ENCODE data around the gene COL20A1. TPM values are rescaled to one million over a fixed set of nuclear protein-coding genes. Genes with fewer than 3 reads are reported as not detected.

COL20A1 gene
- total RNA-seq, 1 donor from 2014 or later: not detected

DNA sequence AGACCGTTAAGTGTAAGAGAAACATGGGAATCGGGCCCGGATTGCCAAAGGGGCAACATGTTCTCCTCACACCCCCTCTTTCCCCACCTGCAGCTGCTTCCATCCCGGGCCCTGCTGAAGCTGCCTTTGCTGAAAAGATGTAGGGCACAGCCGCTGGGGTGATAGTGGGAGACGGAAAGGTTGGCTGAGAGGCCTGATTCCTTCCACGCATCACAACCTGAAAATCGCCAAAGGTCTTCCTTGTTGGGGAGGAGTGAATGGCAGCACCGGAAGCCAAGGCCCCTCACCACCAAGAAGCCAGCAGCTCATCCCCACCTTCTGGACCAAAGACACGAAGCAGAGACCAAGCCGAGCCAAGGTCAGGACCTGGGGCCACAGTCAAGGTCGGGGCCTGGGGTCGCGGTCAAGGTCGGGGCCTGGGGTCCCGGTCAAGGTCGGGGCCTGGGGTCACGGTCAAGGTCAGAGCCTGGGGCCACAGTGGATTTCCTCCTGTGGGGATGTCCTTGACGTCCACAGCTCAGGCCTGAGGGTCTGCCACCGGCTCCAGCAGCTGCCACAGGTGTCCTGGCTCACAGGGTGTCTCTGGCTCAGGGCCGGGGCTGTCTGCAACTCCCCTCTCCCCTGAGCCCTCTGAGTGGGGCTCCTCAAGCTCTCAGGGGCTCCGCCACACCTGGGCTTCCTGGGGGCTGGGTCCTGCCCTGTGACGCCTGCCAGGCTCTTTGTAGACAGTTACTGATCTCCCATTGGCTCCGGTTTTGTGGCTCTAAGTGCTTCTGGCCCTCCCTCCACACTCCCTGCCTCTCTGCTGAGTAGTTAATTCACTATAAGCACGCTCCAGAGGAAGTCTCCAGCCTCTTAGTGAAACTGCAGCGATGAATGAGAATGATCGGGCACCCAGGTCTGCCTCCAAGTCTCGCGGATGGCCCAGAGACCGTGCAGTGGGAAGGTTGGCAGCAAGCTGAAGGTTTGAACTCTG is 73.7 kb downstream of the COL20A1 start:
- Histone ChIP-seq H3K36me3 (no peaks in the 10 kb centered on the region), H3K4me1 (no peaks in the 10 kb centered on the region), H3K9me3 (no peaks in the 10 kb centered on the region), H3K27ac (no peak overlapping the region), H3K4me3 (no peak overlapping the region), H3K27me3 (peaks cover 55% of the 10 kb centered on the region)
- no peak for DNase-seq
- no peak for TF ChIP-seq CTCF (IDR thresholded peaks at IDR 0.05)
- intact Hi-C loops (cut with DNase I): no loop called here
- no peak for ATAC-seq

- no peak for TF ChIP-seq CTCF (IDR thresholded peaks at IDR 0.05)
- no peak overlapping the region for H3K27ac ChIP-seq
- intact Hi-C loops (cut with DNase I): no loop called here
- no peaks in the 10 kb centered on the region for H3K9me3 ChIP-seq
- peaks cover 50% of the 10 kb centered on the region for H3K27me3 ChIP-seq
- H3K36me3 ChIP-seq: no peaks in the 10 kb centered on the region
- no peak for ATAC-seq
- H3K4me1 ChIP-seq: no peaks in the 10 kb centered on the region
- H3K4me3 ChIP-seq: no peak overlapping the region
- no peak for DNase-seq
These were observed 74.6 kb downstream of the COL20A1 start for GRCh38 chr20:63367446-63368055.

- DNase-seq (no peak), ATAC-seq (no peak)
- Histone ChIP-seq H3K9me3 (no peaks in the 10 kb centered on the region), H3K36me3 (no peaks in the 10 kb centered on the region), H3K4me3 (no peak overlapping the region), H3K4me1 (no peaks in the 10 kb centered on the region), H3K27ac (no peak overlapping the region), H3K27me3 (peaks cover 44% of the 10 kb centered on the region)
- intact Hi-C loops (cut with DNase I): no loop called here
- TF ChIP-seq CTCF (IDR thresholded peaks at IDR 0.05): no peak
These were observed 75.2 kb downstream of the COL20A1 start for GRCh38 chr20:63368151-63368550.

DNA sequence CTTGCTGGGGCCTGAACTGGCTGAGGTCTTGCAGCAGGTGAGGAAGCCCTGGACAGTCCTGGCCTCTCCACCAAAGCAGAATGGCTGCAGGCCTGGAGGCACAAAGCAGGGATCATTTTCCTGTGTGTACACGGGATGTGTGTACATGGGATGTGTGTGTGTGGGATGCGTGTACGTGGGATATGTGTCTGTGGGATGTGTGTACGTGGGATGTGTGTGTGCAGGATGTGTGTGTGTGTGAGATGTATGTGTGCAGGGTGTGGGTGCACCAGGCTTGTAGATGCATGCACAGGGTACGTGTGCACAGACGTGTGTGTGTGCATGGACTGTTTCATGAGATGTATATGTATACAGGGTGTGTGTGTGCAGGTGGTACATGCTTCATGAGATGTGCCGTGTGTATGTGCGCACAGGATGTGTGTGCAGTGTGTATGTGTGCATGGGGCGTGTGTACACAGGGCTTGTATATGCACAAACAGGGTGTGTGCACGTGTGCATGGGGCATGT is 76.1 kb downstream of the COL20A1 start:
- no peaks in the 10 kb centered on the region for H3K36me3 ChIP-seq
- H3K4me3 ChIP-seq: no peak overlapping the region
- H3K27ac ChIP-seq: no peak overlapping the region
- H3K4me1 ChIP-seq: no peaks in the 10 kb centered on the region
- DNase-seq: no peak
- no peak for ATAC-seq
- no peak for TF ChIP-seq CTCF (IDR thresholded peaks at IDR 0.05)
- no peaks in the 10 kb centered on the region for H3K9me3 ChIP-seq
- intact Hi-C loops (cut with DNase I): no loop called here
- peaks cover 41% of the 10 kb centered on the region for H3K27me3 ChIP-seq

DNA sequence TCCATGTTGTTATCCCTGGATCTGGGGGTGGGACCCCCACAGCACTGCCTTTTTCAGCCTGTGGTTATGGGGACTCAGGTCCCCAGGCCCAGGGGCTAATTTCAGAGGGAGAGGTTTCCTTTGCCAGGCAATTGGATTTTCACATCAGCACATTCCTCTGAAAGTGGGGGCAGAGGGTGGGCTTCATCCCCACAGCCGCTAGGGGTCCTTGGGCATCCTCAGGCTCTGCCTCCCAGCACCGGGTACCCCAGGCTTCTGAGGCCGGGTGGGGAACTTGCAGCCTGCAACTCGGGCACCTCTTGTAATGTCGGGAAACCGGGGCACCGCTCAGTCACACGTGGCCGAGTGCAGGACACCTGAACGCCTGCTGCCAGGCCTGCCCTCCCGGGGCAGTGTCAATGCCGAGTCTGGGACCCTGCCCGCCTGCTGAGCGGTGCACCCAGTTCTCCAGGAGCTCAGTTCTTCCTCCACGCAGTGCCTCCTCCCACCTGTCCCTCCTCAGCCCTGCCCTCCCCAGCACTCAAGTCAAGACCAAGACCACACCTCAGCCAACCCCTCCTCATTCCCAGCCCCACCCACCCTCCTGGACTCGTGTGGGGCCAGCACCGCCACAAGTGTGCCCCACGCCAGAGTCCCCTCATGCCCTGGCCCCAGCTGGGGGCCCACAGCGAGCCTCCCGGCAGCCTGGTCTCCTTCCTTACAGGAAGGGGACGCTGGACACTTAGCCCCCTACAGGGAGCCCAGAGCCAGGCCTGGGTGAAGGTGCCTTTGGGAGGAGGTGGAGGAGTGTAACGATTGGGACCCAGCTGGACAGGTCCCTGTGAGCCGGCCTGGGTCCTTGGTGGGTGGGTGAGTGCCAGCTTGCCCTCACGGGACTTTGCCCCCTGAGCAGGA is 77.0 kb downstream of the COL20A1 start:
- TF ChIP-seq CTCF (IDR thresholded peaks at IDR 0.05): no peak
- Histone ChIP-seq H3K27me3 (peaks cover 47% of the 10 kb centered on the region), H3K4me1 (no peaks in the 10 kb centered on the region), H3K27ac (no peak overlapping the region), H3K36me3 (no peaks in the 10 kb centered on the region), H3K9me3 (no peaks in the 10 kb centered on the region), H3K4me3 (no peak overlapping the region)
- ATAC-seq: no peak
- intact Hi-C loops (cut with DNase I): no loop called here
- no peak for DNase-seq
